ENCODE results near the gene SHROOM3.

Gene SHROOM3

GRCh38 chr4:76740866-76741662, 306.0 kb downstream of the SHROOM3 start:
- no peak for DNase-seq (ENCODE audit: low read depth in 3 of 3, low spot score in 1 of 3)

DNA sequence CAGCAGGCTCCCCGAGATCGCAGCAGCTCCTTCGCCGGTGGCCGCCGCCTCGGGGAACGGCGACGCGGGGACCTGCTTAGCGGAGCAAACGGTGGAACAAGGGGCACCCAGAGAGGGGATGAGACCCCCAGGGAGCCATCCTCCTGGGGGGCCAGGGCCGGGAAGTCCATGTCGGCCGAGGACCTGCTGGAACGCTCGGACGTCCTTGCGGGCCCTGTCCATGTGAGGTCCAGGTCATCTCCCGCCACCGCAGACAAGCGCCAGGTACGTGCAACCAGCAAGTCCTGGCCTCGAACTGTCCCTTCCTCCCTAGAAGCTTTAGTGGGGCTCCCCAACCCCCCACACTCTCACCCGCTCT, 306.6 kb downstream of the SHROOM3 start:
- DNase-seq (ENCODE audit: low read depth in 3 of 3, low spot score in 1 of 3): no peak

- DNase-seq (ENCODE audit: low read depth in 3 of 3, low spot score in 1 of 3): no peak
Observed at GRCh38 chr4:76744241-76744921, 309.4 kb downstream of the SHROOM3 start.

GRCh38 chr4:76745240-76745639, 310.2 kb downstream of the SHROOM3 start:
- DNase-seq (ENCODE audit: low read depth in 3 of 3, low spot score in 1 of 3): no peak

GRCh38 chr4:76747563-76747962, 312.5 kb downstream of the SHROOM3 start:
- DNase-seq (ENCODE audit: low read depth in 3 of 3, low spot score in 1 of 3): no peak

GRCh38 chr4:76748649-76749048, 313.6 kb downstream of the SHROOM3 start:
- DNase-seq (ENCODE audit: low read depth in 3 of 3, low spot score in 1 of 3): no peak

- DNase-seq (ENCODE audit: low read depth in 3 of 3, low spot score in 1 of 3): no peak
Observed at GRCh38 chr4:76749355-76749754, 314.3 kb downstream of the SHROOM3 start.

GRCh38 chr4:76750716-76751115, 315.7 kb downstream of the SHROOM3 start:
- DNase-seq (ENCODE audit: low read depth in 3 of 3, low spot score in 1 of 3): no peak

GRCh38 chr4:76751612-76752343, 316.7 kb downstream of the SHROOM3 start:
- DNase-seq (ENCODE audit: low read depth in 3 of 3, low spot score in 1 of 3): no peak

- no peak for DNase-seq (ENCODE audit: low read depth in 3 of 3, low spot score in 1 of 3)
Observed at GRCh38 chr4:76752861-76753501, 318.0 kb downstream of the SHROOM3 start.

DNA sequence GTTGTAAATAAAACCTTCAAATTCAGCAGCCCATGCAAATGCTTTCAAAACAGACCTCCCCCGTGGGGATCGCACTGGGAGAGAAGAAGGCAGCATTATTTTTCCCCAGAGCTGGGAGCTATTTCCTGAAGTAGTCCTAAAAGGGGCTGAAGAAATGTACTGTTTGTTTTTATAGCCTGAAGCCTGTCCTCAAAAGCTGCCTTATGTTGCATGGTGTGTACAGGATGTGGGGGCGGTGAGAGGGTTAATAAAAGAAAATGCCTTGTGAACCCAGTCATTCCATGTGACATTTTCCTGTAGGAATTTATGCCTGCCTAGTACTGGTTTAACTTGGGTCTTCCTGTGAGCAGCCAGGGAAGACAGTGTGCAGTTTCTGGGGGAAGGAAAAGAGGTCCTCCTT, 318.8 kb downstream of the SHROOM3 start:
- no peak for DNase-seq (ENCODE audit: low read depth in 3 of 3, low spot score in 1 of 3)

DNA sequence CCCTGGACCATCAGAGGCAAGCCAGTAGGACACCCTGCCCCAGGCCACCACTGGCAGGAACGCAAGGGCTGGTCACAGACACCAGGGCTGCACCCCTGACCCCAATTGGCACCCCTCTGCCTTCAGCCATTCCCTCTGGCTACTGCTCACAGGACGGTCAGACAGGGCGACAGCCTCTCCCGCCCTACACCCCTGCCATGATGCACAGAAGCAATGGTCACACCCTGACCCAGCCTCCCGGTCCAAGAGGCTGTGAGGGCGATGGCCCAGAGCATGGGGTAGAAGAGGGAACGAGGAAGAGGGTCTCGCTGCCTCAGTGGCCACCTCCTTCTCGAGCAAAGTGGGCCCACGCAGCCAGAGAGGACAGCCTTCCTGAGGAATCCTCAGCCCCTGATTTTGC, 319.4 kb downstream of the SHROOM3 start:
- no peak for DNase-seq (ENCODE audit: low read depth in 3 of 3, low spot score in 1 of 3)

DNA sequence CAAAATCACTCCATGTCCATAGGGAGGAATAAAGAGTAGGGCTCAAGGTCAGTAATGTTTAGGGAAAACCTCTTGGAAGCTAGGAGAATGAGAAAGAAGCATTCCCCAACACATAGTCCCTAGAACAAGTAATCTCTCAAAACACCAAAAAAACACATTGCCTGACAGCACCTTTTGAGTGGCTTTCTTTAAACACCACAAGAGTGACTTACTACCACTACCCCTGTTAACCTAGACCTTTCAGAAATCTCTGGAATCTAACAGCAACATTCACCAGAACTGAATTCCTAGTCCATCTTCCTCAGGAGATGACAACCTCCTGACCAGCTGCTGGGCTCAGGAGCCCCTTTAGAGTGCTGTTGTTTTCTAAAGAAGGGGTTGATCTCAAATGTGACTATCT, 320.7 kb downstream of the SHROOM3 start:
- no peak for DNase-seq (ENCODE audit: low read depth in 3 of 3, low spot score in 1 of 3)

- no peak for DNase-seq (ENCODE audit: low read depth in 3 of 3, low spot score in 1 of 3)
Observed at GRCh38 chr4:76756416-76756815, 321.4 kb downstream of the SHROOM3 start.

DNA sequence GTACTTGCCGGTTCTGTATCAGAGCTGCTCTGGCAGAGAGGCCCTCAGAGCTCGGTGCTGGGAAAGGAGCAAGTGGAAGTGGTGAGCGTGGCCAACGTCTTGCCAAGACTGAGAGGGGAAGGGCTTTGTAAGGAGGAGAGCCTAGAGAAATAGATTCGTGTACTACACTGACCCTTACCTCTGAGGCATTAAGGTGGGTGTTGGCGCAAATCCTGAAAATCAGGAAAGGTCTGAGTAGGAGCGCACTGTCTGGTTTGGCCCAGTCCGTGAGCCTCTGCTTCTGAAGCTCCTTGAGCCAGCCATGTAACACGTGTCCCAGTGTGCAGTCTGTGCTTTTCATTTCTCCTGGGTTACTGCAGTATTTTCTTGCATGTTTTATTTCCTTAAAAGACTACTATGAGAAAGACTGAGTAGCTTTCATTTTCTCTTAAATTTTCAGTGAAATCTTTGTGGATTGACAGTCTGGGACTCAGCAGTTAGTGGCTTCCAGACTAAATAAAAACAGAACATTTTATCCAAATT, 322.4 kb downstream of the SHROOM3 start:
- DNase-seq (ENCODE audit: low read depth in 3 of 3, low spot score in 1 of 3): no peak

GRCh38 chr4:76758290-76758882, 323.4 kb downstream of the SHROOM3 start:
- DNase-seq (ENCODE audit: low read depth in 3 of 3, low spot score in 1 of 3): no peak

- no peak for DNase-seq (ENCODE audit: low read depth in 3 of 3, low spot score in 1 of 3)
Observed at GRCh38 chr4:76758996-76759395, 324.0 kb downstream of the SHROOM3 start.

- no peak for DNase-seq (ENCODE audit: low read depth in 3 of 3, low spot score in 1 of 3)
Observed at GRCh38 chr4:76760193-76760592, 325.2 kb downstream of the SHROOM3 start.

DNA sequence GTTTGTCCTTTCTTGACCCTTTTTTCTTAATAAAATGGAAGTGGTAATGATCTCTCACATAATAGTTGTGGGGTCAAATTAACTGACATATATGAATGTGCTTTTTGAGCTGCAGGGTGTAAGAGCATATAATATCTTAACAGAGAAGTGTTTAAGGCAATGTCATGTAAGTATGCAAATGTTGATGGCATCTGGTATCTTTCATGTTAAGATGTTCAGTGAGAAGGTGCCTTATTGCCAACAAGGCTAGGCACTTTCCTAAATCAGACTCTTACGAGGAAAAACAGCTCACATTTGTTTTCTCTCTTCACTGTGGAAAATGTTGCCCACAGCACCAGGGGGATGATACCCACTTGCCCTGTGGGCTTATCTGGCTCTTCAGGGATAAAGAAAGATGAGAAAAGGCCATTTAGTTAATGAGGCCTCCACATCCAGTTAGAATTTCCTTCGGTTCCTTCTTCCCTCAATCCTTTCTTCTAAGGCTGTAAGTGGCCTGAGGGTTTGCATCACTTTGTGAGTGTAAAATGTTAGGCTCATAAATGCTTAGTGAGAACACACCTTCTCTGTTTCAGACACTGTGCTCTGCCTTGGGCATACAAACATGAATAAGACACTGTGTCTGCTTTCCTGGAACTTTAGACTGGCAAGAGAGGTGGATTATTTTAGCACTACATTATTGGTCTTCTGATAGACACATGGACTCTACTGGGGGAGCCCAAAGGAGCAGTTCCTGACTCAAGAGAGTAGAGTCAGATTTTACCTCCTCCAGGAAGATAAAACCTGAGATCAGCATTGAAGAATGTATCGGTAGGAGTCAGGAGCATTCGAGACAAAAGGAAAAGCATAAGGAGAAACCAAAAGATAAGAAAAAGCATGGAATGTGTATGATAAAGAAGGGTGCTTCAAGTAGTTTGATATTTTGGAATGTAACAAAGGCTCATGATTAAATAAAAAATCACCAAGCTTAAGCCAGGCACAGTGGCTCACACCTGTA, 327.4 kb downstream of the SHROOM3 start:
- DNase-seq (ENCODE audit: low read depth in 3 of 3, low spot score in 1 of 3): no peak

- DNase-seq (ENCODE audit: low read depth in 3 of 3, low spot score in 1 of 3): no peak
Observed at GRCh38 chr4:76764251-76764650, 329.2 kb downstream of the SHROOM3 start.

All from stimulated activated CD4-positive, alpha-beta T cell treated with anti-CD3 and anti-CD28 coated beads, TNF-alpha, amount 100 ng/mL, for 1 hour (primary cell).